Glutamatergic neuron (in vitro differentiated cells): ENCODE results near the gene KHDRBS1. TPM values are rescaled to one million over a fixed set of nuclear protein-coding genes. Genes with fewer than 3 reads are reported as not detected.
"Not testable (repeated sequence)": the region's sequence is repeated elsewhere in the genome, so short reads cannot be mapped to it uniquely, and the experiment has no call there.

Experiments
- DNase-seq: peaks from one replicate; pipeline ENCODE4 v3.0.0; 2022
- H3K27ac Mint-ChIP-seq: one replicate; pipeline ENCODE4 v1.8.0; 2020; ENCODE audit warnings: mild to moderate bottlenecking, mixed read lengths, inconsistent platforms; ENCODE audit not compliant: unreplicated experiment
- H3K27me3 Mint-ChIP-seq: one replicate; pipeline ENCODE4 v1.8.0; 2020; ENCODE audit warnings: mild to moderate bottlenecking, moderate library complexity, mixed read lengths, inconsistent platforms; ENCODE audit not compliant: unreplicated experiment
- H3K36me3 Mint-ChIP-seq: one replicate; pipeline ENCODE4 v1.8.0; 2020; ENCODE audit warnings: mild to moderate bottlenecking, mixed read lengths, inconsistent platforms; ENCODE audit not compliant: unreplicated experiment
- H3K4me1 Mint-ChIP-seq: one replicate; pipeline ENCODE4 v1.8.0; 2020; ENCODE audit warnings: mild to moderate bottlenecking, low read depth, mixed read lengths, inconsistent platforms; ENCODE audit not compliant: unreplicated experiment
- H3K4me3 Mint-ChIP-seq: one replicate; pipeline ENCODE4 v1.8.0; 2020; ENCODE audit warnings: mild to moderate bottlenecking, mixed read lengths, inconsistent platforms; ENCODE audit not compliant: unreplicated experiment
- H3K9me3 Mint-ChIP-seq: one replicate; pipeline ENCODE4 v1.8.0; 2020; ENCODE audit warnings: mild to moderate bottlenecking, moderate library complexity, mixed read lengths, inconsistent platforms; ENCODE audit not compliant: unreplicated experiment
- CTCF ChIP-seq: fragments of 200-600 bp; sonication (generic); IDR thresholded peaks from one replicate; pipeline ENCODE4 v1.5.0; 2021; ENCODE audit not compliant: partially characterized antibody, unreplicated experiment
- total RNA-seq: library from RNA; stranded (reverse); fragmentation: NEBNext Ultra II Directional; extraction: Animal tissue kit (Norgen Biotek cat#: 25700); gene quantifications from one replicate; pipeline ENCODE4 v1.2.1, GENCODE V29; 2021; ENCODE audit not compliant: unreplicated experiment

KHDRBS1 gene
- total RNA-seq, 1 donor from 2014 or later: 266 TPM

DNA sequence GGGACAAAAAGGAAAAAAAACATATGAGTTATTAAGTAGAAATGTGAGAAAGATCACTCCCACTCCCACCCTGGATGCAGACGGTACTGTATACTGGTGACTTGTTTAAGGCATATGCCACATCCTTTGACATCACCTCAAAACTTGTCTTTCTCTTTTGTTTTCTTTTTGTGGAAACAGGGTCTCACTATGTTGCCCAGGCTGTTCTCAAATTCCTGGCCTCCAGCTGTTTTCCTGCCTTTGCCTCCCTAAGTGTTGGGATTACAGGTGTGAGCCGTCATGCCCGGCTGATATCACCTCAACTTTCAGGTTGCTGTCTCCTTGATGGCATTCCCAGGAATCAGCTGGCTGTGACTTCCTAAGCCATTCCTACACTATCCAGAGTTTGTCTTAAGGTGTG is 18.4 kb upstream of the KHDRBS1 start:
- H3K27me3 Mint-ChIP-seq: peaks cover 3% of the 10 kb centered on the region
- H3K4me1 Mint-ChIP-seq: peaks cover under 1% of the 10 kb centered on the region
- no peak for DNase-seq
- H3K4me3 Mint-ChIP-seq: no peak overlapping the region
- H3K9me3 Mint-ChIP-seq: peaks cover 3% of the 10 kb centered on the region
- no peak overlapping the region for H3K27ac Mint-ChIP-seq
- H3K36me3 Mint-ChIP-seq: no peaks in the 10 kb centered on the region
- TF ChIP-seq CTCF: no peak

DNA sequence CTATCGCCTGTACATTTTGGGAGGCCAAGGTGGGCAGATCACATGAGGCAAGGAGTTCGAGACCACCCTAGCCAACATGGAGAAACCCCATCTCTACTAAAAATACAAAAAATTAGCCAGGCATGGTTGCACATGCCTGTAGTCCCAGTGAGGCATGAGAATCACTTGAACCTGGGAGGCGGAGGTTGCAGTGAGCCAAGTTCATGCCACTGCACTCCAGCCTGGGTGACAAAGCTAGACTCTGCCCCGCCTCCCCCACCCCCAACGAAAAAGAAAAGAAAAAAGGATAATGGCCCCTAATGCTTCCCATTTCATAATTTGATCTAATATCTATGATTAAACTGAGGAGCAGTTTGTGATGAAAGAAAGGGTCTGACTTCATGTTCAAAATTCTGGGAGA is 17.5 kb upstream of the KHDRBS1 start:
- not testable (repeated sequence) for H3K27me3 Mint-ChIP-seq

DNA sequence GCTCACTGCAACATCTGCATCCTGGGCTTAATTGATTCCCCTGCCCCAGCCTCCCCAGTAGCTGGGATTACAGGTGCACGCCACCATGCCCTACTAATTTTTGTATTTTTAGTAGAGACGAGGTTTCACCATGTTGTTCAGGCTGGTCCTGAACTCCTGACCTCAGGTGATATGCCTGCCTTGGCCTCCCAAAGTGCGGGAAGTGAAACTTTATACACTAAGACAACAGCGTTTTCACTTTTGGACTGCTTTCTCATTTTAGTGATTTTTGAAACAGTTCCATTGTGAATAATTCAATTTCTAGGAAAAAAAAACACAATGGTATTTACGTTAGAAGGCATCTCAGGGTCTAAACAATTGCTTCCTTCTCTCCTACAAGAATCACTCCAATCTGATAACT is 11.8 kb upstream of the KHDRBS1 start:
- no peaks in the 10 kb centered on the region for H3K36me3 Mint-ChIP-seq
- no peak for DNase-seq
- H3K9me3 Mint-ChIP-seq: peaks cover 3% of the 10 kb centered on the region
- no peak overlapping the region for H3K4me3 Mint-ChIP-seq
- no peak for TF ChIP-seq CTCF
- peaks cover 9% of the 10 kb centered on the region for H3K27me3 Mint-ChIP-seq
- H3K4me1 Mint-ChIP-seq: no peaks in the 10 kb centered on the region
- no peak overlapping the region for H3K27ac Mint-ChIP-seq

More for the DNA sequence above, 17.5 kb upstream of the KHDRBS1 start:
- not testable (repeated sequence) for H3K9me3 Mint-ChIP-seq, DNase-seq, H3K4me1 Mint-ChIP-seq, H3K4me3 Mint-ChIP-seq, H3K36me3 Mint-ChIP-seq, H3K27ac Mint-ChIP-seq

GRCh38 chr1:32002285-32002684 is 11.4 kb upstream of the KHDRBS1 start:
- H3K27ac Mint-ChIP-seq, H3K4me3 Mint-ChIP-seq: not testable (repeated sequence)

DNA sequence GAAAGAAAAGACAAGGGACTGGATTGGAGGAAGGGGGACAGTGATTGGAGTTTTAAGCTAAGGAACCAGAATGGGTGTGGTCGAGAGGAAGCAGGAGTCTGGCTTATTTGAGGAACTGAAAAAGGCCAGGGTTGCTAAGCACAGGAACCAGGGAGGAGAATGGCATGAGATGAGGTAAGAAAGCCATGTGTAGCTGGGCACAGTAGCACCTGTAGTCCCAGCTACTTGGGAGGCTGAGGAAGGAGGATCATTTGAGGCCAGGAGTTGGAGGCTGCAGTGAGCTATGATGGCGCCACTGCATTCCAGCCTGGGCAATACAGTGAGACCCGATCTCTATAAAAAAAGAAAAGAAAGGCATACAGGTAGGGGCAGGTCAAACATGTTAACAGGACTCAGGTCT is 8.1 kb upstream of the KHDRBS1 start:
- TF ChIP-seq CTCF: no peak
- Mint-ChIP-seq H3K27me3 (peaks cover 8% of the 10 kb centered on the region), H3K9me3 (no peaks in the 10 kb centered on the region), H3K4me1 (no peaks in the 10 kb centered on the region), H3K36me3 (no peaks in the 10 kb centered on the region), H3K27ac (no peak overlapping the region), H3K4me3 (peak overlapping the region; percentile 40)
- no peak for DNase-seq

More at GRCh38 chr1:32002285-32002684, 11.4 kb upstream of the KHDRBS1 start:
- H3K4me1 Mint-ChIP-seq, DNase-seq, H3K9me3 Mint-ChIP-seq, H3K27me3 Mint-ChIP-seq, H3K36me3 Mint-ChIP-seq: not testable (repeated sequence)

DNA sequence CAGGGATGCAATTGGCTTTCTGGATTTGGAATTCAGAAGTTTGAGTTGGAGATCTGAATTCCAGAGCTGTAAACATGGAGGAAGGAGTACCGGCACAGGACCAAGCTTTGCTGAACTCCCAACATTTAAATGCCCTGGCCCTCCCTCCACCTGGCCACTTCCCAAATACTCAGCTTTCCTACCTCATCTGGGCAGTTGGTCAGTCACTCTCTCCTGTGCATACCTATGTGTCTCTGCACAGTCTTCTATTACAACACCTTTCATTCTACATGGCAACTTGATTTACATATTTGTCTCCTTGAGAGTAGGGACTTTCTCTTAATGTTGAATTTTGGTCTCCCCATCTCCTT is 6.1 kb upstream of the KHDRBS1 start:
- H3K4me3 Mint-ChIP-seq: no peak overlapping the region
- TF ChIP-seq CTCF: no peak
- peaks cover 4% of the 10 kb centered on the region for H3K27me3 Mint-ChIP-seq
- H3K27ac Mint-ChIP-seq: no peak overlapping the region
- H3K4me1 Mint-ChIP-seq: no peaks in the 10 kb centered on the region
- no peaks in the 10 kb centered on the region for H3K9me3 Mint-ChIP-seq
- DNase-seq: no peak
- no peaks in the 10 kb centered on the region for H3K36me3 Mint-ChIP-seq
